GM13977 (cell line): Measurements from ENCODE around the gene GPC5.

Experiments used
- DNase-seq: peaks from one replicate; pipeline ENCODE4 v3.0.0; 2012; ENCODE audit warnings: low spot score
- in situ Hi-C: fragments of 300-500 bp; cut with MboI; formaldehyde crosslinking; loops from one replicate; pipeline ENCODE4 v1.12.0; 2022; ENCODE audit warnings: low sequenced_read_pairs, low pct_unique_long_range_greater_than_20kb, mixed read lengths, inconsistent platforms; ENCODE audit not compliant: unreplicated experiment
- TF ChIP-seq, protein P1 (sequence below): IDR thresholded peaks from 2 replicates; pipeline ENCODE4 v1.5.1; 2012; ENCODE audit warnings: mild to moderate bottlenecking, control low read depth; ENCODE audit not compliant: insufficient read depth; ENCODE audit errors: extremely low read depth, missing control alignments

GPC5 gene

GRCh38 chr13:92661406-92661805 is 1263.0 kb downstream of the GPC5 start:
- in situ Hi-C loops, result no loop called here
- DNase-seq, result no peak
- TF ChIP-seq, protein P1, sequence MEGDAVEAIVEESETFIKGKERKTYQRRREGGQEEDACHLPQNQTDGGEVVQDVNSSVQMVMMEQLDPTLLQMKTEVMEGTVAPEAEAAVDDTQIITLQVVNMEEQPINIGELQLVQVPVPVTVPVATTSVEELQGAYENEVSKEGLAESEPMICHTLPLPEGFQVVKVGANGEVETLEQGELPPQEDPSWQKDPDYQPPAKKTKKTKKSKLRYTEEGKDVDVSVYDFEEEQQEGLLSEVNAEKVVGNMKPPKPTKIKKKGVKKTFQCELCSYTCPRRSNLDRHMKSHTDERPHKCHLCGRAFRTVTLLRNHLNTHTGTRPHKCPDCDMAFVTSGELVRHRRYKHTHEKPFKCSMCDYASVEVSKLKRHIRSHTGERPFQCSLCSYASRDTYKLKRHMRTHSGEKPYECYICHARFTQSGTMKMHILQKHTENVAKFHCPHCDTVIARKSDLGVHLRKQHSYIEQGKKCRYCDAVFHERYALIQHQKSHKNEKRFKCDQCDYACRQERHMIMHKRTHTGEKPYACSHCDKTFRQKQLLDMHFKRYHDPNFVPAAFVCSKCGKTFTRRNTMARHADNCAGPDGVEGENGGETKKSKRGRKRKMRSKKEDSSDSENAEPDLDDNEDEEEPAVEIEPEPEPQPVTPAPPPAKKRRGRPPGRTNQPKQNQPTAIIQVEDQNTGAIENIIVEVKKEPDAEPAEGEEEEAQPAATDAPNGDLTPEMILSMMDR, result no peak

DNA sequence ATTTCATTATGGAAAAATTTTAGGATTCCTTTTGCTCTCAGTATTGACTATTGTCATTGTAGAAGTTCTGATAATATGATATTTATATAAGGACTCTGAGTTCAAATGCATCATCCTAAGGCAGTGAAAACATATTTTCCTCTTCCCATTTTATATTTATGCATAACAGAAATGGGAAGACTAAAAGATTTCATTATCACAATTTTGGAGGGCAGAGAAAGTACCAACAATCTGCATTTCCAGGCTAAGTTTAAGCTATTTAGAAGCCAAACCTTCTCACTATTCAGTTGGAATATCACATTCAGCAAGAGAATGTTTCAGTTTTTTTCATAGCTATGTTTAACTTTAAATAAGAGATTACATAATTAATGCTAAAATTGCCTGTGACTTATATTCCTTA is 1269.7 kb downstream of the GPC5 start:
- in situ Hi-C loops, result no loop called here
- TF ChIP-seq, protein P1, result no peak

DNA sequence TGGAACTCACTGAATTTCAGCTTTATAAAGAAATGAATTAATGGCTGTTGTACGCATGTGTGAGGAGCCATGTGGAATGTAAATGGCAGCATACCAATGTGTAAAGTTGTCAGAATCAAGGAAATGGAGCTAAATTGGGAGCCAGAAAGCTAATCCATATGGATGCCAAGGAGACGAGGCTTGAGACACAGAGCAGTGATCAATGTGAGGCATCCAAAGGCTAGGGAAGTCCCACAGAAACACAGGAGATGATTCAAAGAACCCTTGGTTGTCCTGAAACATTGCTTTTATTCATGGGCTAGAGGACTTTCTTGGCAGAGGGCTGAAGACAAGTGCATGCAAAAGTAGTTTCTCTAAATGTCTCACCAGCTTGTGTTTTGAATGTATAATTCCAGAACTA is 1271.7 kb downstream of the GPC5 start:
- TF ChIP-seq, protein P1, result no peak
- DNase-seq, result no peak
- in situ Hi-C loops, result no loop called here

More for the DNA sequence above, 1269.7 kb downstream of the GPC5 start:
- no peak for DNase-seq

- TF ChIP-seq, protein P1, result no peak
- DNase-seq, result no peak
- in situ Hi-C loops, result no loop called here
These were observed 1273.4 kb downstream of the GPC5 start for GRCh38 chr13:92671821-92672220.

- TF ChIP-seq, protein P1, result no peak
- in situ Hi-C loops, result no loop called here
These were observed 1277.8 kb downstream of the GPC5 start for GRCh38 chr13:92676246-92676645.

GRCh38 chr13:92677571-92677970 is 1279.2 kb downstream of the GPC5 start:
- in situ Hi-C loops, result no loop called here
- DNase-seq, result no peak
- TF ChIP-seq, protein P1, result no peak

More at GRCh38 chr13:92676246-92676645, 1277.8 kb downstream of the GPC5 start:
- DNase-seq, result no peak

- no peak for DNase-seq
- in situ Hi-C loops, result no loop called here
- TF ChIP-seq, protein P1, result no peak
These were observed 1281.2 kb downstream of the GPC5 start for GRCh38 chr13:92679602-92680001.
